NCI-H2227 (cell line): ENCODE results near the gene STRA8.

ENCODE experiments used
- DNase-seq: peaks from one replicate; lab custom pipeline; 2025; ENCODE audit not compliant: unreplicated experiment; lab: John Stamatoyannopoulos, UW

STRA8 gene

GRCh38 chr7:135235841-135236240 is 2.2 kb downstream of the STRA8 start:
- DNase-seq = no peak

- DNase-seq = no peak
Measured at GRCh38 chr7:135236727-135237126, 3.1 kb downstream of the STRA8 start.

- DNase-seq = no peak
Measured at GRCh38 chr7:135238112-135238744, 4.6 kb downstream of the STRA8 start.

GRCh38 chr7:135239263-135239662 is 5.6 kb downstream of the STRA8 start:
- no peak for DNase-seq

GRCh38 chr7:135240441-135240840 is 6.8 kb downstream of the STRA8 start:
- DNase-seq = no peak

GRCh38 chr7:135242096-135242684 is 8.6 kb downstream of the STRA8 start:
- DNase-seq = no peak

GRCh38 chr7:135245226-135246190 is 11.9 kb downstream of the STRA8 start:
- DNase-seq = no peak

- DNase-seq = no peak
Measured at GRCh38 chr7:135246191-135246825, 12.7 kb downstream of the STRA8 start.

GRCh38 chr7:135247746-135248471 is 14.3 kb downstream of the STRA8 start:
- DNase-seq = no peak

GRCh38 chr7:135248546-135248945 is 14.9 kb downstream of the STRA8 start:
- no peak for DNase-seq

- DNase-seq = no peak
Measured at GRCh38 chr7:135251496-135252391, 18.1 kb downstream of the STRA8 start.

- no peak for DNase-seq
Measured at GRCh38 chr7:135253851-135254771, 20.5 kb downstream of the STRA8 start.

- DNase-seq = no peak
Measured at GRCh38 chr7:135257790-135258189, 24.2 kb downstream of the STRA8 start.

GRCh38 chr7:135258585-135258984 is 24.9 kb downstream of the STRA8 start:
- DNase-seq = no peak

- no peak for DNase-seq
Measured at GRCh38 chr7:135259702-135260101, 26.1 kb downstream of the STRA8 start.

GRCh38 chr7:135260470-135260869 is 26.8 kb downstream of the STRA8 start:
- DNase-seq = no peak

GRCh38 chr7:135260930-135261721 is 27.5 kb downstream of the STRA8 start:
- no peak for DNase-seq
